ENCODE results near the gene MYO5A. TPM values are rescaled to one million over a fixed set of nuclear protein-coding genes. Genes with fewer than 3 reads are reported as not detected.

The MYO5A gene
- polyA plus RNA-seq, 4 donors = 0.45 to 3.0 (median 1.6) TPM

- WGBS, 3 donors = 90 to 100% (median 97%) methylated on average over 1 of the region's 1 CpG
- Histone ChIP-seq H3K27me3 (ENCODE audit: control insufficient read depth in 3 of 3, insufficient read depth in 3 of 3, low read length in 3 of 3) (no peaks in the 10 kb centered on the region), H3K9me3 (ENCODE audit: control insufficient read depth in 2 of 2, insufficient read depth in 1 of 2, low read depth in 1 of 2, low read length in 1 of 2) (no peaks in the 10 kb centered on the region), H3K36me3 (ENCODE audit: control insufficient read depth in 3 of 3, insufficient read depth in 2 of 3, low read depth in 1 of 3, low read length in 3 of 3) (peaks cover 0 to 2% (median 0%) of the 10 kb centered on the region in 3 donors), H3K27ac (ENCODE audit: low read depth in 1 of 3, low read length in 2 of 3) (no peak overlapping the region), H3K4me3 (ENCODE audit: low read depth in 1 of 3, low read length in 3 of 3) (no peak overlapping the region), H3K4me1 (ENCODE audit: control insufficient read depth in 3 of 3, insufficient read depth in 2 of 3, low read depth in 1 of 3, low read length in 2 of 3) (no peaks in the 10 kb centered on the region)
- no peak for FAIRE-seq
- DNase-seq = no peak
These were observed 119.9 kb downstream of the MYO5A start for GRCh38 chr15:52408823-52409222.

DNA sequence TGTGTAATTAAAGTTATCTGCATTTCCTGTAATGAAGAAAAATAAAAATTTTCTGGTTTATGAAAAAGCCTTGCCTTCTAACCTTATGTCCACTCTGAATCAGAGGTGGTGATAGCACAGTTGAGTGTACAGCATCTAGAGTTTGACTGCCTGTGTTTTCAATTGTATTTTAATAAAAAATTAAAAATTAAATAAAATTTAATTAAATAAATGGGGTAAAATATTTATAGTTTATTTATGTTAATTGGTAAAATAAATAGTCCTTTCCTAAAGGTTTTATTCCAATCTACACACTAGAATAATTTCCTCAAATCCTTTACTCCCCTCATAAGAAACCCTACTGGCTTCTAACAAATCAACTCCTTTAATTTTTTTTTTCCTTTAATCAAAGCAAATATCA lies 121.3 kb downstream of the MYO5A start:
- FAIRE-seq (no peak), DNase-seq (no peak)
- Histone ChIP-seq H3K27me3 (ENCODE audit: control insufficient read depth in 3 of 3, insufficient read depth in 3 of 3, low read length in 3 of 3) (no peaks in the 10 kb centered on the region), H3K4me1 (ENCODE audit: control insufficient read depth in 3 of 3, insufficient read depth in 2 of 3, low read depth in 1 of 3, low read length in 2 of 3) (no peaks in the 10 kb centered on the region), H3K9me3 (ENCODE audit: control insufficient read depth in 2 of 2, insufficient read depth in 1 of 2, low read depth in 1 of 2, low read length in 1 of 2) (no peaks in the 10 kb centered on the region), H3K4me3 (ENCODE audit: low read depth in 1 of 3, low read length in 3 of 3) (no peak overlapping the region), H3K27ac (ENCODE audit: low read depth in 1 of 3, low read length in 2 of 3) (no peak overlapping the region), H3K36me3 (ENCODE audit: control insufficient read depth in 3 of 3, insufficient read depth in 2 of 3, low read depth in 1 of 3, low read length in 3 of 3) (peaks cover 0 to 2% (median 0%) of the 10 kb centered on the region in 3 donors)

- 82 to 88% (median 83%) methylated on average over 2 of the region's 2 CpGs for WGBS, 3 donors
- Histone ChIP-seq H3K4me1 (ENCODE audit: control insufficient read depth in 3 of 3, insufficient read depth in 2 of 3, low read depth in 1 of 3, low read length in 2 of 3) (no peaks in the 10 kb centered on the region), H3K36me3 (ENCODE audit: control insufficient read depth in 3 of 3, insufficient read depth in 2 of 3, low read depth in 1 of 3, low read length in 3 of 3) (peaks cover 0 to 2% (median 0%) of the 10 kb centered on the region in 3 donors), H3K27me3 (ENCODE audit: control insufficient read depth in 3 of 3, insufficient read depth in 3 of 3, low read length in 3 of 3) (no peaks in the 10 kb centered on the region), H3K4me3 (ENCODE audit: low read depth in 1 of 3, low read length in 3 of 3) (no peak overlapping the region), H3K9me3 (ENCODE audit: control insufficient read depth in 2 of 2, insufficient read depth in 1 of 2, low read depth in 1 of 2, low read length in 1 of 2) (no peaks in the 10 kb centered on the region), H3K27ac (ENCODE audit: low read depth in 1 of 3, low read length in 2 of 3) (no peak overlapping the region)
- no peak for DNase-seq
- FAIRE-seq = no peak
These were observed 122.1 kb downstream of the MYO5A start for GRCh38 chr15:52406601-52407000.

DNA sequence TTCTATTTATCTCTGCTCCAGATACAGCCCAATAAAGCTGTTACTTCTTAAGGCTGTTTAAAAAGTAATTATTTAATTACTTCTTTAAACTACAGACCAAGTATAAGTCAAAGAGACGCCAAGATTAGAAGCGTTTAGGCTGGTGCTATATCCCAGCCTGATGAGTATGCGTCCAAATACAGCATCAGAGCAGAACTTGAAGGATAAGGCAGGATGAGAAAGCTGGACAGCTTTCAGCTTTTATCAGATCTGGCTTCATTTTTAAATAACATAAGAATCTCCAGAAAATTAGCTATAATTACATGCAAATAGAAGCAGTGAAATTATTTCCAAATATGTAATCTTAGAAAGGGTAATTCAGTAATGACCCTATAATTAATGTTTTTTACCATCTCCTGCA lies 122.8 kb downstream of the MYO5A start:
- H3K27ac ChIP-seq (ENCODE audit: low read depth in 1 of 3, low read length in 2 of 3) = no peak overlapping the region
- H3K27me3 ChIP-seq (ENCODE audit: control insufficient read depth in 3 of 3, insufficient read depth in 3 of 3, low read length in 3 of 3) = no peaks in the 10 kb centered on the region
- DNase-seq = no peak
- H3K36me3 ChIP-seq (ENCODE audit: control insufficient read depth in 3 of 3, insufficient read depth in 2 of 3, low read depth in 1 of 3, low read length in 3 of 3) = peaks cover 0 to 2% (median 0%) of the 10 kb centered on the region in 3 donors
- no peak for FAIRE-seq
- H3K9me3 ChIP-seq (ENCODE audit: control insufficient read depth in 2 of 2, insufficient read depth in 1 of 2, low read depth in 1 of 2, low read length in 1 of 2) = no peaks in the 10 kb centered on the region
- no peak overlapping the region for H3K4me3 ChIP-seq (ENCODE audit: low read depth in 1 of 3, low read length in 3 of 3)
- no peaks in the 10 kb centered on the region for H3K4me1 ChIP-seq (ENCODE audit: control insufficient read depth in 3 of 3, insufficient read depth in 2 of 3, low read depth in 1 of 3, low read length in 2 of 3)
- WGBS, 3 donors = 68 to 89% (median 83%) methylated on average over 3 of the region's 3 CpGs

- no peak overlapping the region for H3K4me3 ChIP-seq (ENCODE audit: low read depth in 1 of 3, low read length in 3 of 3)
- H3K27me3 ChIP-seq (ENCODE audit: control insufficient read depth in 3 of 3, insufficient read depth in 3 of 3, low read length in 3 of 3) = no peaks in the 10 kb centered on the region
- 91 to 96% (median 93%) methylated on average over 5 of the region's 5 CpGs for WGBS, 3 donors
- H3K27ac ChIP-seq (ENCODE audit: low read depth in 1 of 3, low read length in 2 of 3) = no peak overlapping the region
- H3K4me1 ChIP-seq (ENCODE audit: control insufficient read depth in 3 of 3, insufficient read depth in 2 of 3, low read depth in 1 of 3, low read length in 2 of 3) = no peaks in the 10 kb centered on the region
- FAIRE-seq (no peak), DNase-seq (no peak)
- H3K36me3 ChIP-seq (ENCODE audit: control insufficient read depth in 3 of 3, insufficient read depth in 2 of 3, low read depth in 1 of 3, low read length in 3 of 3) = no peaks in the 10 kb centered on the region
- no peaks in the 10 kb centered on the region for H3K9me3 ChIP-seq (ENCODE audit: control insufficient read depth in 2 of 2, insufficient read depth in 1 of 2, low read depth in 1 of 2, low read length in 1 of 2)
These were observed 131.6 kb downstream of the MYO5A start for GRCh38 chr15:52397118-52397517.

- DNase-seq (no peak), FAIRE-seq (no peak)
- no peaks in the 10 kb centered on the region for H3K4me1 ChIP-seq (ENCODE audit: control insufficient read depth in 3 of 3, insufficient read depth in 2 of 3, low read depth in 1 of 3, low read length in 2 of 3)
- H3K27me3 ChIP-seq (ENCODE audit: control insufficient read depth in 3 of 3, insufficient read depth in 3 of 3, low read length in 3 of 3) = no peaks in the 10 kb centered on the region
- H3K9me3 ChIP-seq (ENCODE audit: control insufficient read depth in 2 of 2, insufficient read depth in 1 of 2, low read depth in 1 of 2, low read length in 1 of 2) = no peaks in the 10 kb centered on the region
- no peak overlapping the region for H3K4me3 ChIP-seq (ENCODE audit: low read depth in 1 of 3, low read length in 3 of 3)
- no peaks in the 10 kb centered on the region for H3K36me3 ChIP-seq (ENCODE audit: control insufficient read depth in 3 of 3, insufficient read depth in 2 of 3, low read depth in 1 of 3, low read length in 3 of 3)
- H3K27ac ChIP-seq (ENCODE audit: low read depth in 1 of 3, low read length in 2 of 3) = no peak overlapping the region
- 33 to 51% (median 35%) methylated on average over 3 of the region's 3 CpGs for WGBS, 3 donors
These were observed 134.6 kb downstream of the MYO5A start for GRCh38 chr15:52394118-52394517.

- DNase-seq (no peak), FAIRE-seq (no peak)
- Histone ChIP-seq H3K4me3 (ENCODE audit: low read depth in 1 of 3, low read length in 3 of 3) (no peak overlapping the region), H3K27ac (ENCODE audit: low read depth in 1 of 3, low read length in 2 of 3) (no peak overlapping the region), H3K27me3 (ENCODE audit: control insufficient read depth in 3 of 3, insufficient read depth in 3 of 3, low read length in 3 of 3) (no peaks in the 10 kb centered on the region), H3K36me3 (ENCODE audit: control insufficient read depth in 3 of 3, insufficient read depth in 2 of 3, low read depth in 1 of 3, low read length in 3 of 3) (no peaks in the 10 kb centered on the region), H3K4me1 (ENCODE audit: control insufficient read depth in 3 of 3, insufficient read depth in 2 of 3, low read depth in 1 of 3, low read length in 2 of 3) (no peaks in the 10 kb centered on the region), H3K9me3 (ENCODE audit: control insufficient read depth in 2 of 2, insufficient read depth in 1 of 2, low read depth in 1 of 2, low read length in 1 of 2) (no peaks in the 10 kb centered on the region)
- 53 to 66% (median 59%) methylated on average over 6 of the region's 6 CpGs for WGBS, 3 donors
These were observed 136.5 kb downstream of the MYO5A start for GRCh38 chr15:52392008-52392687.

DNA sequence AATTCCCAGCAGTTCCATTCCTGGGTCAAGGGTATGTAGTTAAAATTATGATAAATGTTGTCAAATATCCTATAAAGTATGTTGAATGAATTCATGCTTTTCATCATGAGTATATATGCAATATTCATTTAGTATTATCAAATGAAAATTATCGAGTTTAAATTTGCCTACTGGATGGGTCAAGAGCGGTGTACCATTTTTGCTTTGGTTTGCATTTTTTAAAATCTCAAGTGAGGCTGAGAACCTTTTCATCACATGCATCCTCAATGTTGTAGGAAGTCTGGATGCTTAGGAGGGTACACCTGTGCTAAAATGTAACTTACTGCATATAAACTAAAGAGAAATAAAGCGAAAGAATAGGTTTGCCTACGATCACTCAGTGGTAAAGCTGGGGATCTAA lies 137.6 kb downstream of the MYO5A start:
- H3K36me3 ChIP-seq (ENCODE audit: control insufficient read depth in 3 of 3, insufficient read depth in 2 of 3, low read depth in 1 of 3, low read length in 3 of 3) = no peaks in the 10 kb centered on the region
- H3K9me3 ChIP-seq (ENCODE audit: control insufficient read depth in 2 of 2, insufficient read depth in 1 of 2, low read depth in 1 of 2, low read length in 1 of 2) = no peaks in the 10 kb centered on the region
- DNase-seq (no peak), FAIRE-seq (no peak)
- H3K27me3 ChIP-seq (ENCODE audit: control insufficient read depth in 3 of 3, insufficient read depth in 3 of 3, low read length in 3 of 3) = no peaks in the 10 kb centered on the region
- 95 to 98% (median 97%) methylated on average over 4 of the region's 4 CpGs for WGBS, 3 donors
- H3K4me1 ChIP-seq (ENCODE audit: control insufficient read depth in 3 of 3, insufficient read depth in 2 of 3, low read depth in 1 of 3, low read length in 2 of 3) = no peaks in the 10 kb centered on the region
- no peak overlapping the region for H3K27ac ChIP-seq (ENCODE audit: low read depth in 1 of 3, low read length in 2 of 3)
- H3K4me3 ChIP-seq (ENCODE audit: low read depth in 1 of 3, low read length in 3 of 3) = no peak overlapping the region

GRCh38 chr15:52385670-52386069 lies 143.0 kb downstream of the MYO5A start:
- DNase-seq = no peak
- H3K27ac ChIP-seq (ENCODE audit: low read depth in 1 of 3, low read length in 2 of 3) = no peak overlapping the region
- H3K4me1 ChIP-seq (ENCODE audit: control insufficient read depth in 3 of 3, insufficient read depth in 2 of 3, low read depth in 1 of 3, low read length in 2 of 3) = no peaks in the 10 kb centered on the region
- no peaks in the 10 kb centered on the region for H3K9me3 ChIP-seq (ENCODE audit: control insufficient read depth in 2 of 2, insufficient read depth in 1 of 2, low read depth in 1 of 2, low read length in 1 of 2)
- H3K36me3 ChIP-seq (ENCODE audit: control insufficient read depth in 3 of 3, insufficient read depth in 2 of 3, low read depth in 1 of 3, low read length in 3 of 3) = peaks cover 0 to 2% (median 2%) of the 10 kb centered on the region in 3 donors
- FAIRE-seq = no peak
- no peaks in the 10 kb centered on the region for H3K27me3 ChIP-seq (ENCODE audit: control insufficient read depth in 3 of 3, insufficient read depth in 3 of 3, low read length in 3 of 3)
- no peak overlapping the region for H3K4me3 ChIP-seq (ENCODE audit: low read depth in 1 of 3, low read length in 3 of 3)
